ENCODE data around the gene ENKUR.
"Not testable (repeated sequence)": the region's sequence is repeated elsewhere in the genome, so short reads cannot be mapped to it uniquely, and the experiment has no call there.

ENKUR gene

DNA sequence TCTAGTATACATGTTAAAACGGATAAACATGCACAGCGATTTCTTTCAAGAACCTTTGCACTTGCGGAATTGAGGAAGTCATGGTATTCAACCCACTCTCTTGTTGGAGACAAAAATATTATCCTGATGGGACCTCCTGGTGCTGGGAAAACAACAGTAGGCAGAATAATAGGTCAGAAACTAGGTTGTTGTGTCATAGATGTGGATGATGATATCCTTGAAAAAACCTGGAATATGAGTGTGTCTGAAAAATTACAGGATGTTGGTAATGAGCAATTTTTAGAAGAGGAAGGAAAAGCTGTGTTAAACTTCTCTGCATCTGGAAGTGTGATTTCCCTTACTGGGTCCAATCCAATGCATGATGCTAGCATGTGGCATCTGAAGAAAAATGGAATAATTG is 7.3 kb upstream of the ENKUR start:
- DNase-seq (ENCODE audit: low read depth, low spot score): no peak

DNA sequence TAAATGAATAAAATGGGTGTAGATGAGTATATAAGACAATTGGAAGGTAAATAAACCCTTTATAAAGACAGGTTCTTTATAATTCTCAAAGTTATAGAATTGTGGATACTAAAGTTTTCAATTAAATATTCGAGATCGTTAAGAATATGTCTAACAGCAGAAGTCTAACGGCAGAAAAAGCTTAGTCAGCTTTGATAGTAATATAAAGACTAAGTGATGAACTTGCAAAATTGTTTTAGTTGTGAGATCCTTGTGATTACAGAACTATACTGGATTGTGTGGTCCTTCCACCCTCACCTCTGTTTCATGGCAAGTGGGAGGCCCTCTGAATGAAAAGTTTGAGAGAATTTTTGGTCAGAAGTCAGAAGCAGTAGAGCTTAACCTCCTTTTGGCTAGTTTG is 2.7 kb upstream of the ENKUR start:
- DNase-seq (ENCODE audit: low read depth, low spot score): no peak

DNA sequence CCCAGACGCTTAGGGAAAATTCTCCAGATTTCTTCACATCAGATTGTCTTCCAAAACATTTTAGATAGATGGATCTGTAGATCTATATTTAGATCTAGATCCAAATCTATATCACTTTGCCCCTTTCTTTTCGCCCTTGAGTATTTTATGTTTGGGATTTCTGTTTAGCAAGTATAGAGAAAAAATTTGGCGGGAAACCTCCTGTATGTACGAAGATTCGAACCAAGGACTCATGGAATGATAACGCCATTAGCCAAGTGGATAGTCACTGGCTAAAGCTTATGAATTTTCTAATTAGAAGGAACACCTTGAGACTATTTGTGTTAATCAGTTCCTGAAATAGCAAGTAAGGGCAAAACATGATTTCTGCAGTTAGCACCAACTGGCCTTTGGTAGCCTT is 1.7 kb upstream of the ENKUR start:
- DNase-seq (ENCODE audit: low read depth, low spot score): no peak

DNA sequence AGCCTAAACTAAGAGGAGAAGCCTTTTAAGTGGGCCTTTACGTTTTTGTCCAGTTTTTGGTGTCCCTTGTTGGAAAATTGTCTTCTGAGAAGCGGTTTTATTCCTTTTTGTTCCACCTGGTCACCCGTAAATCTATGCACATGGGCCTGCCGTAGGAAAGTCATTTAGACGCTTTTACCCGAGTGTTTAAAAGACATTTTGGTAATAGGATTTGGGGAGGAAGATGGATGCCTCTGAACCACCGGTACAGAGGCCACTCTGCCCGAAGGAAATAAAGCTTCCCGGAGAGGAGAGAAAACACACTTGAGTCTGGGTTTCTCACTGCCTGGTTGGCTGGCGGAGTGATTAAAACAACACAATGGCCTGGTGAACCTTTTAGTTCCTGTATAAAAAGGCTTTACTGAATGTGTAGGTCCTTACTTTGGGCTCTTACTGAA is 1.2 kb upstream of the ENKUR start:
- DNase-seq (ENCODE audit: low read depth, low spot score): no peak

DNA sequence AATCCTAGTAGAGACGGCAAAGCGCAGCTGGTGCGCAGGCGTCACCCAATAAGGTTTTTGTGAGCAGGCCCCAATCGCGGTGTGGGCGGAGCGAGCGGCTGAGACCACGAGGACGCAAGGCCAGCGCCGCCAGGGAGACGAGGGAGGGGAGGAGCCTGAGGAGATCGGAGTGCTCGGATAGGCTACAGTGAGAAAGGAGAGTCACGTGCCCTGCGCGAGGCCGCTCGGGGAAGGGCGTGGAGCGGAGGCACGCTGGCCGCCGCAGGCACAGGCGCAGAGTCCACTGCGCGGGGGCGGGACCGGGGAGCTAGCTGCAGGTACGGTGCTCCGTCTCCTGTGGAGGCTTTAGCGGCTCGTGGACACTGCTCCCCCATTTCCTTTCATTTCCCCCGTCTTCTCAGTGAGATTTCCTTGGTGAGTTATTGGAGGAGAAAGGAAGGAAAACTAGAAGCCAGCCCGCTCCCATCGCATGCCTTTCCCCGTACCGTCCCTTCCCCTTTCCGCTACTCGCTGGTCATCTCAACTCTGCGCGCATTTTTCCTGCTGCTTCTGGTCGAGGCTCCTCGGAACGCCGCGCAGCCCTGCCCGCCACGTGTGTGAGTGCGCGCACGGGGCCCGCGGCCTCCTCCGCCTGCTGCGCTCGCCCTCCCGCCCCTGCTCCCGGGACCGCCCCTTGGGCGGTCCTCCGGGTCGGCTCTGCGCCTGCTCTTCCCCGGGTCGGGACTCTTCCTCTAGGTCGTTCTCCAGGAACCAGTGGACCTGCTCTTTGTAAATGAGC is 607 bp upstream of the ENKUR start, which contains the start of gene THNSL1:
Gene THNSL1, plus strand, starts transcription at position 237 of the 778 bp plus-strand sequence. CDS start 6,612 bp downstream, outside the sequence.
- peak; percentile 97 for DNase-seq (ENCODE audit: low read depth, low spot score)

DNA sequence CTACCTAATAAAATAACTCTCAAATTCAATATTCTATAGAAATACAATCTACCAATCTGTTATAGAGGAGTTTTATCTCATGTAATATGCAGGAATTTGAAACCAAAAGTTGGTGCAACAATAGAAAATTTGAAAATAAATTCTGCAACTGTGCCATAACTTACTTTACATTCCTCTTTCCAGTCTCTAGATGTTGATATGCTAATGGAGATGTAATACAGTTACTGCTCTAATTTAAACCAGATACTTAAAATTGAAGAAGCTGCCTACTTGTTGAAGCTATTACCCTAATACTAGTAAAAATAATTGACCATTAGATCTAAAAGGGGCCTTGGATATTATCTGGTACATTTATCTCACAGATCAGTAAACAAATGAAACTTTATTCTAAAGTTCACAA is 1.4 kb downstream of the ENKUR start:
- no peak for DNase-seq (ENCODE audit: low read depth, low spot score)

DNA sequence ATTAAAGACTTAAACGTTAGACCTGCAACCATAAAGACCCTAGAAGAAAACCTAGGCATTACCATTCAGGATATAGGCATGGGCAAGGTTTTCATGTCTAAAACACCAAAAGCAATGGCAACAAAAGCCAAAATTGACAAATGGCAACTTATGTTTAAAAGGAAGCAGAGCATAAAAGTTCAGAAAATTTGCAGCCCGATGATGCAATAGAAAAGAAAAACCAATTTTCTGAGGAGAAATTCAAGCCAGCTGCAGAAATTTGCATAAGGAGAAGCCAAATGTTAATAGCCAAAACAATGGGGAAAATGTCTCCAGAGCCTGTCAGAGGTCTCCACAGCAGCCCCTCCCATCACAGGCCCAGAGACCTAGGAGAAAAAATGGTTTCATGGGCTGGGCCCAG is 4.4 kb downstream of the ENKUR start:
- DNase-seq (ENCODE audit: low read depth, low spot score): not testable (repeated sequence)

DNA sequence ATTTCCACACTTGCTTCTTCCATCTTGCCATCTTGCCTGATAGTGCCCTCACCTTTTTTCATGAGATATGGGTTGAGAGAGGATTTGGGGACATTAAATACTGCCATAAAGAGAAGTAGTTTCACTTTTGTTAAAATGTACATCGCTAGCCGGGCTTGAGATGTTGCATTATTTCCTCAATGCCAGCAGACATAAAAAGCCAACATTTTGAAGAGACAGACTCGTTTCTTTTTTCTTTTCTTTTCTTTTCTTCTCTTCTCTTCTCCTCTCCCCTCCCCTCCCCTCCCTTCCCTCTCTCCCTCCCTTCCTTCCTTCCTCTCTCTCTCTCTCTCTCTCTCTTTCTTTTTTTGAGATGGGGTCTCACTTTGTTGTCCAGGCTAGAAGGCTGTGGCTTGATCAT is 17.9 kb downstream of the ENKUR start:
- DNase-seq (ENCODE audit: low read depth, low spot score): no peak

DNA sequence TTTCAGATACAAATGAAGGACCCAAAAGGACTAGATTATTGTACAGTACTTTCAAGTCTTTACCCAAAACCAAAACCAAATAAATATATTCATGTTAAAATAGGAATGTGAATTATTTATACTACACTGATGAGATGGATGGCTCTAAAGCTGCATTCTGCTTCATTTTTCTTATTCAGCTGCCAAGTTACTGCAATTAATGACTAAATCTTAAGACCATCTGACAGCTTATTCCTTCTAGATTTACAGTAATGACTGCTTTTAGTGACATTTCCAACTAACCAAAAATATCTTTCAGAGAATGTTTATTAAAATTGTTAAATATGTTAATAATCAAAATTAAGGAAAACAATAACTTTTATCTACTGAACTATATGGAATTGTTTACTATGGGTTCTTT is 20.9 kb downstream of the ENKUR start:
- no peak for DNase-seq (ENCODE audit: low read depth, low spot score)

DNA sequence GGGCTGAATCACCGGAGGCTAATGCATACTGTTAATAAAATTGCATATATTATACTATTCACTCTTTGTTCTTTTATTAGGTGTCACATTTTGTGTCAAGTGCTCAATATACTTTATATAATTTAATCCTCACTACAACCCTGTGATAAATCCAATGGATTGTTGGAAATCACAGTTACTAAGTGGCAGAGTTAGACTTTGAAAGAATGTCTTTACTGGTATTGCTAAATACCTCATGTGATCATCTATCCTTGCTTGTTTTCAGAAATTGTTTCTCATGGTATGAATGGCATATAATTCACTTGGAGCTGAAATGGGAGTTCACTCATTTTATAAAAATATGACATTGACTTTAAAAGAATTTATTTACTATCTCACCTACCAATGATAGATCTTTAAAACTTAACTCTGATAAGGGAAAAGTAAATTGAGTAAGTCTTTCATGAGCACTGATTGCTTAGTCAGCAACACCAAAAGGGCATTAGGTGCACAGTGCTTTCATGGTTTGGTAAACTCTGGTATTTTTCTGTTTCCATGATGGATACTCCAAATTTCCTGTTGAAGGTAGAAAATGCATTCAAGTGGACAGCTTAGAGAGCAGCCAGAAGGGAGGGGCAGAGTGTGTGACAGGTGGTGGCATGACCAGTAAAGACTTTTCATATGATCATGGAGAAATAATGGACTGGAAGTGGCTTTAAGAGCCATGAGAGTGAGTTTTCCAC is 22.6 kb downstream of the ENKUR start:
- no peak for DNase-seq (ENCODE audit: low read depth, low spot score)

DNA sequence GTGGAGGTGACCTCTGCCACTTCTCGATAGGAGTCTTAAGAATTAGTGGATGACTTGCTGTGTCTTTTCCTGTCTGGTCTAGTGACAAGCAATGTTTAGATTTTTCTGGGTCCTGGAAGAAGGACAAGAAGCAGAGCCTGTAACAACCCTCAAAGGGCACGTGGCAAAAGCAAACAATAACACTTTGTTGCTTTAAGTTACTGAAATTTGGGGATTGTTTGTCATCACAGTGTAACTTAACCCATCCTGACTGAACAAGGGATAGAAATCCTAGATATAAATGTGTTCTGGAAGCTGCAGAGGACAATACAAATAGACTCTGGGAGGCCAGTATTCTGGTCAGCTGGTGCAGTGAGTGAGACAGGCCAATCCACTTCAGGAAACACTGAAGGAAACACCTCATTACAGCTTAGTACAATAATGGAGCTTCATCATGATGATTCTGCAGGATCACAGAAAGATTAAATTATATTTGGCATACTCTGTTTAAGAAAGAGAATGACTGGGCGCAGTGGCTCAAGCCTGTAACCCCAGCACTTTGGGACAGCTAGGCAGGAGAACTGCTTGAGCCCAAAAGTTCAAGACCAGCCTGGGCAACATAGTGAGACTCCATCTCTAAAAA is 23.3 kb downstream of the ENKUR start:
- DNase-seq (ENCODE audit: low read depth, low spot score): no peak

DNA sequence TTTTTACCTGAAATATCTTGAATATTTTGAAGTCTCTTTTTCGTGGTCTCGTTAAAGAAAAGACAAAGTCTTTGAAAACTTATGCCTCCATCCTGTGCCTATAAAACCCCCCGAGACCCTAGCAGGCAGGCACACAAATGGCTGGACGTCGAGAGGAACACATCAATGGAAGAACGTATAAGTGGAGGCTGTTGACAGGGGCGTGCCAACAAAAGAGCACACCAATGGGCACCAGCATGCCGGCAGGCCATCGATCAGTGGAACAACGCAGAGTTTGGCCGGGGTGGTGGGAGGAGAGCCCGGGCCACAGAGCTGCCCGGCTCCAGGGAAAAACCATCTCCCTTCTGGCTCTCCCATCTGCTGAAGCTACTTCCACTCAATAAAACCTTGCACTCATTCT is 24.7 kb downstream of the ENKUR start:
- DNase-seq (ENCODE audit: low read depth, low spot score): no peak

DNA sequence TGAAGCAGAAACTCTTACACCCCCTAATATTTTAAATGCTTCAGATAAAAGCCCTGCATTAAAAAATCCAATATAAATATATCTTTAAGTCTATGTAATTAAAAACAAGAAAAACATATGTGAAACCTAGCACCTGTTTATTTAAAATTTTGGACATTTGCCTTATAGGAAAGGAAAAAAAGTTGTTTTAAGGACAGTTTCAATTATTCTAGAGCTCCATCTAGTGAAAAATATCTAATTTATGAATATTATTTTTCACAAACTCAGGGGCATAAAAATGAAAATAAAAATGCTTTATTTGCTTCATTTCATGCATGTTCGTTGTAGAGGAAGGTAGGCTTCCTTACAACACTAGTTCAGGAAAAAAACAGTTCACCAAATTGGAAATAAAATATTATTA is 26.1 kb downstream of the ENKUR start:
- no peak for DNase-seq (ENCODE audit: low read depth, low spot score)

DNA sequence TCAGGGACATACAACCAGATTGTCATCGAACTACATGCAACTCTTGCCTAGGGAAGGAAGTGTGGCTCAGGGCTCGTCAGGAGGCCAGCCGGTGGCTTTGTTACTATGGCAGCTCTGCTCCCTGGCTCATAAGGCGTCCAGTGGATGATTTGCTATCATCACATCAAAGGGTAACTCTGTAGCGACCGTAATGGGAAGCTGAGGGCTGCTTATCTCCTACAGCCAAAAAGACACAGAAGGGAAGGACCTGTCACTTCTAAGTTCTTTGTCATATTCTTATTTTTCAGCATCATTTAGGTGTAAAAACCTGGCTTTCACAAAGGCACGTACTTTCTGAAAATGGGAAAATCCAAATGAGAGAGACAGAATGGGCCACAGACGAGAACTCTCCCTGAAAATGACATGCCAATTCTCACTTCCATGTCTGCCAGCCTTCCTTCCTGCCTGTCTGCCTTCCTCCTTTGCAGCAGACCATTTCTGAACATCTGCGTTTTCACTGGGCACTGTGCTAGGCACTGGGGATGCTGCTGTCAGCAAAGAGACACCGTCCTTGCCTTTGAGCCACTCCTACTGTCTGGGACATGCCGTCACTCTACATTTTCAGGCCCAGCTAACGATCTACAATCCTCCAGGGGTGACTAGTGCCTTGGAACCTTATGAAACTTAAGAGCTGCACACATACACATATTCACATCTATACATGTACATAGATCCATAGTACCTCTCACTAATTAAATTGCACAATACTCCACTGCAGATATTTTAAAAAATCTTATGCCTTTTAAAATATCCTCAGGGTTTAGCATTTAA is 26.9 kb downstream of the ENKUR start:
- no peak for DNase-seq (ENCODE audit: low read depth, low spot score)

DNA sequence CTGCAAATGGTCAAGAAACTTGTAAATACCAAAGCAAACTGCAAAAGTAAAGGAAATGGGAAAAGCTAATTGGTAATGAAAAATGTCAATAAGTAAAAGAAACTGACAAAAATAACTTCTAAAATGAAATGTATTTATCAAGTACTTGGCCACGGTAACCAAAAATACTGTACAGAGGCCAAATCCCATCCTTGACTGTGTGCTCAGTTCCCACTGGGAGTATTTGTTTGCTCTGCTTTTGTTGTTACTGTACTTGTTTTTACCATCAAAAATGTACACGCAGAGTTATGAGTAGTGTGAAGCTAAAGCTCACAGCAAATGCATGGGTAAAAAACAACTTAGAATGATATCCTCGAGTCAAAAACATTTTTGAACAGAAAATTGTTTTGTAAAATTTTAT is 31.1 kb downstream of the ENKUR start:
- DNase-seq (ENCODE audit: low read depth, low spot score): no peak

DNA sequence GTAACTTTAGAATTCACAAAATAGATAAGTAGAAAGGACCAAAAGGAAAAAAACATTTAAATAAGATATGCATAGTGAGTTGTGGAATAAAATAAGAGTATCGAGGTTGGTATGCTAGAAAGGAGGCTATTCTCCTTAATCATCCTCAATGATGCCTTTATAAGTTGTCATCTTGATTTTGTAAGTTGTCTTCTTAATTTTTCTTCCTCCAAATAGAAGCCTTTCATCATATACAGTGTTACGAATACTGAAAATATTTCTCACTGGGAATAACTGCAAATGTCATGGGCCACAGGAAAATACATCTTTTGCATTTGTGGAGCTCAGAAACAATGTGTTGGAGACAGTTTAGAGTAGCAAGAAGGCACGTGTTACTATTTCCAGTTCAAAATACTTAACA is 32.0 kb downstream of the ENKUR start:
- DNase-seq (ENCODE audit: low read depth, low spot score): no peak

DNA sequence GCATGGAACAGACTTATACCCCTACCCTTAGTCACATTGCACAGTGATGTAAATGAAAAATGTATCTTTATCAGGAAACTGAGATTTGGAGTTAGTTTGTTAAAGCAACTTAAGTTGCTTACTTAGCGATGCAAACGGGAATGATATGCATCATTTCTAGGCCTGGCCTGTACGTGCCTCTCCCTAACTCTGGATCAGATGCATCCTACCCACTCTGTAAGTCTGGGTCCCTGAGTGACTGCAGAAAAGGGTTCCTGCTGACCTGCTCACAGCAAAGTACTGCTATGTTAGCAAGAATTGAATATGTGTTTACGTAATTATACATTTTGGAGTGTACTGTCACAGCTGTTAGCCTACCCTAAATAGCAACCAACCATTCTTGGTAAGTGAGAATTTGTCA is 32.8 kb downstream of the ENKUR start:
- DNase-seq (ENCODE audit: low read depth, low spot score): no peak

DNA sequence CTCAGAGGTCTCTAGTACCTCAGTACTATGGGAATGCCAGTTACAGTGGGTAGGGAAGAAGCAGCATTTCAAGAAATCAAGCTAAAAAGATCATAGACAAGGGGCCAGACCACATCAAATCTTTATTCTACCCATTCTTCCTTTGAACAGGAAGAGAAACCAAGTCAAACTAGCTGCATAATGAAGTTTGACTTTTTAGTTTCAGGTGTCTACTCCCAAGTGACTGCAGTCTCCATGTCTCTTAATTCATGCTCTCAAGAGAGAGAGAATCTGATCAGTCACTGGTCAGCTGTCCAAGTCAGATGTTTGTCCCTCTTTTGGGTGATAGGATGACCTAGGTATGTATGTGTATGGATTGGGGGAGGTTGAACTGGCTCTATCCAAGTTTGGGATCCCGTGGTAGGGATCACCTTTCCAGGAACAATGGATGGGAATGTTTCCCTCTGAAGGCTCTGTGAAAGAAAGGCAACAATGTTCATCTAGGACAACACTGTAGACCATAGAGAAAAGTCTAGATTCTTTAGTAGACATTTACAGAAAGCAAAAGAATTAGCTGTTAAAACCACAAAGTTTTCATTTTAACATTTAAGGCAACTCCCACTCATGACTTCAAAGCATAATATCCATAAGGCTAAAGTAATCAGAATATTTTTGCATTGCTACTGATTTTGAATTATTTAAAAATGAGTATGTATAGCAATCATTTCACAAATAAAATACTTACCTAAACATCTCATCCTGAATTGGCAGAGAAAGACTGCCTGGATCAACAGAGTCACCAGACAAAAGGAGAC is 33.4 kb downstream of the ENKUR start:
- no peak for DNase-seq (ENCODE audit: low read depth, low spot score)

DNA sequence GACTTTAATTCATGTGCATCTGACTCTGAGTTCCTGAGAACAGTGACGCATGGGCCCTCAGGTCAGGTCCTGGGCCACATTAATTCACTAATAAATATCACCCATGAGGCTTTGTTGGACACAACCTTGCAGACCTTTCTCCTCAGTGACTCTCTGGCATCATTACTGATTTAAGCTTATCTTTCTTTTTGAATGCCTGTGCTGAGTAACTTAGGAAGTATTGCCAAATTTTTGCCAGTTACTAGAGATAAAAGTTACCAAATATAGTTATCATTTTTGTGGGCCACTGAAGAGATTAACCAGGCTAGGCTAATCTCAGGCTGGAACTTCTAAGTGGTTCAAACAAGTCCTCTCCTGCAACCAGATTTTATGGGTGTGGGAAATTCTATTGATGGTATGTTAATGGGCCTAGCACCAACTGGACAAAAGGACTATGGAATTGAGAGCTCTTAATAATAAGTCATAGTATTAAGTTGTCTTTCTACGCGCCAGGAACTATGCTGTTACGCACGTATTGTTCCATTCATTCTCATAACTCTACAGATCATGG is 34.7 kb downstream of the ENKUR start:
- DNase-seq (ENCODE audit: low read depth, low spot score): no peak

DNA sequence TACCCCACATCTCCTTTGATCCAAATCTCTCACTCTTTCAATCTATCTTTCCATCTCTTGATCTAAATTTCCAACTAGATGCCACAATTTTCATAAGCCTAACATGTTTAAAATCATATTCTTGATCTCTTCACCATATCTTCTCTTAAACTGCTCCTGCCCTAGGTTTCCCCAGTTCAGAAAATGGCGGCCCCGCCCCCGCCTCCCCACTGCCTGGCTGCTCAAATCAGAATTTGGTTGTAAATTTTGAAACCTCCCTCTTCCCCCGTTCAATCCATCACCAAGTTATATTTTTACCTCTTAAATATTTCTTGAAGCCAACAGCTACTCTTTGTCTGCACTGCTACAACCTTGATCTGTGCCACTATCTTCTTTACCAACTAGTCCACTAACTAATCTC is 36.3 kb downstream of the ENKUR start:
- DNase-seq (ENCODE audit: low read depth, low spot score): no peak

DNA sequence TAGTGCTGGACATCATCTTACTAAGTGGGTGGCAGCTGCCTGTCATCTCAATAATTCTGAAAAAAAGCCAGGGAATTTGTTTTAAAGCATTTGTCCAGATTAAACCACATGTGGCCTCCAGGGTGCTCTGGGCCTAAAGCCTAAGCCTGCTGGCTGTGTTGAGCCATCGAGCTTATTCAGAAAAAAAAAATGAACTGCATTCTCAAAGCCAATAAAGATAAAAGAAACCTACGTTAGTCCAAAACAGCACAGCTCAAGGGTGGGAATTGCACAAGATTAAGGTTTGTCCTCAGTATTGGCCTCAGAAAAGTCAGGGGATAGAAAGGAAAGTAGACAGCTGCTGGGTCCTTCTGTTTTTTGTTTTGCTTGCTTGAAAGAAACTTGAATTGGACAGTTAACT is 41.0 kb downstream of the ENKUR start:
- DNase-seq (ENCODE audit: low read depth, low spot score): no peak
